Activated CD8-positive, alpha-beta memory T cell treated with anti-CD3 and anti-CD28 coated beads for 1 hour (primary cell): Measurements from ENCODE around the gene RCOR2.
"Not testable (repeated sequence)": the region's sequence is repeated elsewhere in the genome, so short reads cannot be mapped to it uniquely, and the experiment has no call there.

Source experiments
- DNase-seq, 2 donors: peaks; one replicate each; pipeline ENCODE4 v3.0.0-alpha.2; 2020; ENCODE audit warnings: low read depth in 1 of 2; ENCODE audit errors: extremely low read depth in 1 of 2

RCOR2 gene

GRCh38 chr11:63916837-63917691 lies at the start of gene RCOR2:
TSS of gene RCOR2 (minus strand) at chr11:63917164. CDS start at chr11:63916456, 708 bp downstream.
- peak in 1 of 2 donors; percentile 36 for DNase-seq

GRCh38 chr11:63966444-63966843 lies 49.5 kb upstream of the RCOR2 start:
- DNase-seq, result no peak

- DNase-seq, result not testable (repeated sequence)
Measured at GRCh38 chr11:63963895-63964294, 46.9 kb upstream of the RCOR2 start.

GRCh38 chr11:63961608-63962412 lies 44.8 kb upstream of the RCOR2 start:
- DNase-seq, result no peak

- no peak for DNase-seq
Measured at GRCh38 chr11:63958008-63958407, 41.0 kb upstream of the RCOR2 start.

GRCh38 chr11:63952570-63952969 lies 35.6 kb upstream of the RCOR2 start:
- DNase-seq, result no peak

GRCh38 chr11:63951779-63952536 lies 35.0 kb upstream of the RCOR2 start:
- DNase-seq, result no peak

GRCh38 chr11:63945477-63946163 lies 28.7 kb upstream of the RCOR2 start:
- DNase-seq, result no peak

GRCh38 chr11:63944987-63945386 lies 28.0 kb upstream of the RCOR2 start:
- no peak for DNase-seq

GRCh38 chr11:63942803-63943202 lies 25.8 kb upstream of the RCOR2 start:
- DNase-seq, result no peak

- no peak for DNase-seq
Measured at GRCh38 chr11:63941901-63942300, 24.9 kb upstream of the RCOR2 start.

- no peak for DNase-seq
Measured at GRCh38 chr11:63940786-63941185, 23.8 kb upstream of the RCOR2 start.

GRCh38 chr11:63939397-63939891 lies 22.5 kb upstream of the RCOR2 start:
- no peak for DNase-seq

GRCh38 chr11:63938479-63939396 lies 21.8 kb upstream of the RCOR2 start, which contains the start of gene NAA40:
TSS of gene NAA40 (plus strand) at chr11:63939002. CDS start at chr11:63939097, 95 bp downstream.
- peak; percentile 87 for DNase-seq

GRCh38 chr11:63937713-63938478 lies 20.9 kb upstream of the RCOR2 start:
- no peak for DNase-seq

- no peak for DNase-seq
Measured at GRCh38 chr11:63933459-63933858, 16.5 kb upstream of the RCOR2 start.

- no peak for DNase-seq
Measured at GRCh38 chr11:63931876-63932275, 14.9 kb upstream of the RCOR2 start.

- DNase-seq, result no peak
Measured at GRCh38 chr11:63931045-63931444, 14.1 kb upstream of the RCOR2 start.
